HEK293 (cell line): ENCODE measurements around the gene WDPCP.

Experiments
- CTCF ChIA-PET: fragments of 350-600 bp; formaldehyde crosslinking; extraction: SDS; loops from one replicate; lab custom pipeline; 2021; ENCODE audit warnings: antibody characterized with exemption; lab: Yijun Ruan, JAX
- POLR2A ChIA-PET: fragments of 300-600 bp; formaldehyde crosslinking; extraction: SDS; loops from one replicate; lab custom pipeline; 2020; ENCODE audit warnings: antibody characterized with exemption, inconsistent platforms; lab: Yijun Ruan, JAX
- H3K27ac ChIP-seq: fragments of 200-500 bp; sonication (Bioruptor generic); 2 replicates; pipeline ENCODE4 v1.5.1; 2014; ENCODE audit warnings: low read depth, low read length, control low read depth, inconsistent platforms; ENCODE audit errors: extremely low read depth
- H3K36me3 ChIP-seq, 2 experiments: fragments of 200-500 bp in 1 of 2; sonication (Bioruptor generic) in 1 of 2; 1 replicate in 1 of 2; 2 replicates in 1 of 2; pipeline ENCODE4 v1.5.1; 2014 to 2017; ENCODE audit warnings: inconsistent platforms in 2 of 2, low read length in 2 of 2; ENCODE audit not compliant: control insufficient read depth in 2 of 2, insufficient read depth in 1 of 2
- H3K4me1 ChIP-seq: fragments of 200-500 bp; sonication (Bioruptor generic); 2 replicates; pipeline ENCODE4 v1.5.1; 2014; ENCODE audit warnings: mild to moderate bottlenecking, low read length, inconsistent platforms; ENCODE audit not compliant: control insufficient read depth, insufficient read depth
- H3K4me3 ChIP-seq: 2 replicates; pipeline ENCODE4 v1.5.1; 2011; ENCODE audit warnings: low read depth, mild to moderate bottlenecking, control low read depth, low read length, moderate library complexity
- H3K9me3 ChIP-seq: fragments of 200-500 bp; sonication (Bioruptor generic); 2 replicates; pipeline ENCODE4 v1.5.1; 2014; ENCODE audit warnings: low read depth, low read length, inconsistent platforms; ENCODE audit not compliant: control insufficient read depth, insufficient read depth
- FEZF1 ChIP-seq: fragments of 450-650 bp; formaldehyde crosslinking; IDR thresholded peaks from 2 replicates; pipeline ENCODE4 v1.5.1; 2016; ENCODE audit warnings: missing biosample characterization, missing genetic modification characterization
- GLIS1 ChIP-seq: fragments of 450-650 bp; formaldehyde crosslinking; IDR thresholded peaks from 2 replicates; pipeline ENCODE4 v1.5.1; 2016; ENCODE audit warnings: missing biosample characterization, missing genetic modification characterization
- GLIS2 ChIP-seq: fragments of 450-650 bp; formaldehyde crosslinking; IDR thresholded peaks from 2 replicates; pipeline ENCODE4 v1.5.1; 2016; ENCODE audit warnings: missing biosample characterization, missing genetic modification characterization
- KLF8 ChIP-seq: fragments of 450-650 bp; formaldehyde crosslinking; IDR thresholded peaks from 2 replicates; pipeline ENCODE4 v1.5.1; 2016; ENCODE audit warnings: missing biosample characterization, missing genetic modification characterization
- PRDM1 ChIP-seq: fragments of 450-650 bp; formaldehyde crosslinking; IDR thresholded peaks from 2 replicates; pipeline ENCODE4; 2016; ENCODE audit warnings: missing biosample characterization, missing genetic modification characterization
- PRDM10 ChIP-seq: fragments of 450-650 bp; formaldehyde crosslinking; IDR thresholded peaks from 2 replicates; pipeline ENCODE4 v1.5.1; 2016; ENCODE audit warnings: missing biosample characterization, missing genetic modification characterization
- SP7 ChIP-seq: fragments of 450-650 bp; formaldehyde crosslinking; IDR thresholded peaks from 2 replicates; pipeline ENCODE4 v1.5.1; 2016; ENCODE audit warnings: missing biosample characterization, missing genetic modification characterization
- TRIM28 ChIP-seq: IDR thresholded peaks from 2 replicates; pipeline ENCODE4 v1.6.1; 2011; ENCODE audit warnings: low read length, control low read depth, borderline replicate concordance
- ZBTB20 ChIP-seq: fragments of 450-650 bp; formaldehyde crosslinking; IDR thresholded peaks from 2 replicates; pipeline ENCODE4 v1.5.1; 2016; ENCODE audit warnings: missing biosample characterization, missing genetic modification characterization
- ZBTB26 ChIP-seq: fragments of 450-650 bp; formaldehyde crosslinking; optimal IDR thresholded peaks from 2 replicates; pipeline ENCODE3; 2016; ENCODE audit warnings: missing biosample characterization, mild to moderate bottlenecking, missing genetic modification characterization
- ZBTB44 ChIP-seq: fragments of 450-650 bp; IDR thresholded peaks from 2 replicates; pipeline ENCODE4 v1.5.1; 2018; ENCODE audit warnings: missing biosample characterization, mild to moderate bottlenecking, missing genetic modification characterization
- ZBTB48 ChIP-seq: fragments of 450-650 bp; formaldehyde crosslinking; IDR thresholded peaks from 2 replicates; pipeline ENCODE4 v1.5.1; 2016; ENCODE audit warnings: missing biosample characterization, missing genetic modification characterization
- ZFHX2 ChIP-seq: fragments of 450-650 bp; formaldehyde crosslinking; conservative IDR thresholded peaks from 2 replicates; pipeline ENCODE4 v1.5.1; 2016; ENCODE audit warnings: missing biosample characterization, missing genetic modification characterization
- ZFP69B ChIP-seq: fragments of 450-650 bp; formaldehyde crosslinking; IDR thresholded peaks from 2 replicates; pipeline ENCODE4 v1.5.1; 2016; ENCODE audit warnings: missing biosample characterization, missing genetic modification characterization
- ZIC2 ChIP-seq: fragments of 450-650 bp; formaldehyde crosslinking; IDR thresholded peaks from 2 replicates; pipeline ENCODE4 v1.5.1; 2016; ENCODE audit warnings: missing biosample characterization, missing genetic modification characterization
- ZNF10 ChIP-seq: fragments of 450-650 bp; formaldehyde crosslinking; IDR thresholded peaks from 2 replicates; pipeline ENCODE4 v1.5.1; 2017; ENCODE audit warnings: missing biosample characterization, missing genetic modification characterization
- ZNF114 ChIP-seq: fragments of 450-650 bp; formaldehyde crosslinking; IDR thresholded peaks from 2 replicates; pipeline ENCODE4 v1.5.0; 2017; ENCODE audit warnings: missing biosample characterization, missing genetic modification characterization
- ZNF2 ChIP-seq: fragments of 450-650 bp; formaldehyde crosslinking; IDR thresholded peaks from 2 replicates; pipeline ENCODE4 v1.5.1; 2016; ENCODE audit warnings: missing biosample characterization, missing genetic modification characterization
- ZNF324 ChIP-seq: fragments of 450-650 bp; formaldehyde crosslinking; IDR thresholded peaks from 2 replicates; pipeline ENCODE4 v1.5.1; 2016; ENCODE audit warnings: missing biosample characterization, missing genetic modification characterization
- ZNF610 ChIP-seq: fragments of 450-650 bp; formaldehyde crosslinking; IDR thresholded peaks from 2 replicates; pipeline ENCODE4 v1.5.1; 2016; ENCODE audit warnings: missing biosample characterization, missing genetic modification characterization, borderline replicate concordance
- ZNF639 ChIP-seq: fragments of 450-650 bp; formaldehyde crosslinking; IDR thresholded peaks from 2 replicates; pipeline ENCODE4 v1.5.1; 2016; ENCODE audit warnings: missing biosample characterization, missing genetic modification characterization
- ZNF76 ChIP-seq: fragments of 450-650 bp; formaldehyde crosslinking; IDR thresholded peaks from 2 replicates; pipeline ENCODE4; 2016; ENCODE audit warnings: low read depth, missing biosample characterization, missing genetic modification characterization, borderline replicate concordance
- ZNF776 ChIP-seq: fragments of 450-650 bp; formaldehyde crosslinking; IDR thresholded peaks from 2 replicates; pipeline ENCODE4 v1.5.0; 2017; ENCODE audit warnings: missing biosample characterization, missing genetic modification characterization, borderline replicate concordance
- TF ChIP-seq, protein P1 (sequence below): fragments of 450-650 bp; formaldehyde crosslinking; conservative IDR thresholded peaks from 2 replicates; pipeline ENCODE4 v1.5.1; 2016; ENCODE audit warnings: low read depth, missing biosample characterization, missing genetic modification characterization

Gene WDPCP

DNA sequence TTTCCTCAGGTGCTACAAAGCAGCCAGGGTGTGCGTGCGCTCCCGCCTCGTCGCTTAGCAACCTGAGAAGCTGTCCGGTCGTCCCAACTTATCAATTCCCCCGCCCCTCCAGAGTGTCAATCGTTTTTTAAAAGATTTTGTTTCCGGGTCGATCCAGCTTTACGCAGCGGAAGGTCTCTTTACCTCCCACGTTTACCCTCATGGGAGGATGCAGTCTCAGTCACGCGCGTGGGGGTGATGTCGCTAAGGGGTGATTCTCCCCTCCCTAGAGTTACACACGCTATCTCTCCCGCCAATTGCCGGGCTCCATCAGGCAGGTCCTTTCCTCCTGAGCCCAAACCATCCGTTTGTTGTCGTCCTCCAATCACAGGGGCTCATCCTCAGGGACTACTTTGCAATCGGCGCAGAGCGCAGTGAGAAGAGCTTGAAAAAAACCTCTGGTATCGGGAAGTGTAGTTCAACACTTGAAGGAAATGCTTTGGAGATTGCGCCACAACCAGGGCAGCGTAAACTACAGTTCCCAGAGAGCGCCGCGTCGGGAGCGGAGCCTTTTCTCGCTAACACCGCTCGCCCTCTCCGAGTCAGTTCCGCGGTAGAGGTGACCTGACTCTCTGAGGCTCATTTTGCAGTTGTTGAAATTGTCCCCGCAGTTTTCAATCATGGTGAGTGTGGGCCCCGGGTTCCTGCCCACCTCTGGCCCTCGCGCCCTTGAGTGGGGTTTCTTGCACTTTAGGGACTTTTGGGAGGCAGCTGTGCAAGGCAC, at the start of gene WDPCP, which contains the start of gene MDH1:
WDPCP (minus strand) TSS at position 93 of the 763 bp plus-strand sequence. CDS start 206 bp downstream, outside the sequence.
MDH1 (plus strand) TSS at position 579 of the 763 bp plus-strand sequence; CDS start at position 660, 81 bp downstream.
- Histone ChIP-seq H3K36me3 (peaks cover 14 to 20% of the 10 kb centered on the region in 2 experiments), H3K9me3 (no peaks in the 10 kb centered on the region), H3K4me3 (peak within 1 kb of the TSS; percentile 100), H3K27ac (peak within 1 kb of the TSS; percentile 74), H3K4me1 (peaks cover 19% of the 10 kb centered on the region)
- ChIA-PET POLR2A (interaction anchor here (0.6 to 2.4 kb wide), 9 partner anchors 11 to 272 kb away, joined by 3 to 21 read pairs (median 6); partner anchors contain the start of gene UGP2), CTCF (interaction anchor here (0.5 kb wide), 1 partner anchor 19 kb away, joined by 4 read pairs; no protein-coding TSS in a partner anchor)
- TF ChIP-seq SP7 (tag by site-specific recombination): peak; percentile 86
- TF ChIP-seq ZFP69B (tag by site-specific recombination): 0 out of 2 replicates have a peak, but pooled peaks have one; percentile 16
- TF ChIP-seq, protein P1, sequence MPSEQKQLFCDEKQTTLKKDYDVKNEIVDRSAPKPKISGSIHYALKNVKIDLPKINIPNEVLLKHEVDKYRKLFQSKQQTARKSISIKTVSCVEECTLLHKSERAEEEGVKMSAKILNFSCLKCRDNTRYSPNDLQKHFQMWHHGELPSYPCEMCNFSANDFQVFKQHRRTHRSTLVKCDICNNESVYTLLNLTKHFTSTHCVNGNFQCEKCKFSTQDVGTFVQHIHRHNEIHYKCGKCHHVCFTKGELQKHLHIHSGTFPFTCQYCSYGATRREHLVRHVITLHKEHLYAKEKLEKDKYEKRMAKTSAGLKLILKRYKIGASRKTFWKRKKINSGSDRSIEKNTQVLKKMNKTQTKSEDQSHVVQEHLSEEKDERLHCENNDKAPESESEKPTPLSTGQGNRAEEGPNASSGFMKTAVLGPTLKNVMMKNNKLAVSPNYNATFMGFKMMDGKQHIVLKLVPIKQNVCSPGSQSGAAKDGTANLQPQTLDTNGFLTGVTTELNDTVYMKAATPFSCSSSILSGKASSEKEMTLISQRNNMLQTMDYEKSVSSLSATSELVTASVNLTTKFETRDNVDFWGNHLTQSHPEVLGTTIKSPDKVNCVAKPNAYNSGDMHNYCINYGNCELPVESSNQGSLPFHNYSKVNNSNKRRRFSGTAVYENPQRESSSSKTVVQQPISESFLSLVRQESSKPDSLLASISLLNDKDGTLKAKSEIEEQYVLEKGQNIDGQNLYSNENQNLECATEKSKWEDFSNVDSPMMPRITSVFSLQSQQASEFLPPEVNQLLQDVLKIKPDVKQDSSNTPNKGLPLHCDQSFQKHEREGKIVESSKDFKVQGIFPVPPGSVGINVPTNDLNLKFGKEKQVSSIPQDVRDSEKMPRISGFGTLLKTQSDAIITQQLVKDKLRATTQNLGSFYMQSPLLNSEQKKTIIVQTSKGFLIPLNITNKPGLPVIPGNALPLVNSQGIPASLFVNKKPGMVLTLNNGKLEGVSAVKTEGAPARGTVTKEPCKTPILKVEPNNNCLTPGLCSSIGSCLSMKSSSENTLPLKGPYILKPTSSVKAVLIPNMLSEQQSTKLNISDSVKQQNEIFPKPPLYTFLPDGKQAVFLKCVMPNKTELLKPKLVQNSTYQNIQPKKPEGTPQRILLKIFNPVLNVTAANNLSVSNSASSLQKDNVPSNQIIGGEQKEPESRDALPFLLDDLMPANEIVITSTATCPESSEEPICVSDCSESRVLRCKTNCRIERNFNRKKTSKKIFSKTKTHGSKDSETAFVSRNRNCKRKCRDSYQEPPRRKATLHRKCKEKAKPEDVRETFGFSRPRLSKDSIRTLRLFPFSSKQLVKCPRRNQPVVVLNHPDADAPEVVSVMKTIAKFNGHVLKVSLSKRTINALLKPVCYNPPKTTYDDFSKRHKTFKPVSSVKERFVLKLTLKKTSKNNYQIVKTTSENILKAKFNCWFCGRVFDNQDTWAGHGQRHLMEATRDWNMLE (tag by site-specific recombination): peak; percentile 70
- TF ChIP-seq GLIS2 (tag by site-specific recombination): peak; percentile 91
- TF ChIP-seq ZBTB48 (tag by site-specific recombination): peak; percentile 98
- TF ChIP-seq ZNF324: peak; percentile 69; the same call in 1 of the 2 replicates
- peak; percentile 49; the same call in 1 of the 2 replicates for TF ChIP-seq ZNF610 (tag by site-specific recombination)
- peak; percentile 99 for TF ChIP-seq ZNF76 (tag by site-specific recombination)
- peak; percentile 93 for TF ChIP-seq ZNF639 (tag by site-specific recombination)
- TF ChIP-seq ZNF776: no peak
- TF ChIP-seq ZNF114 (tag by site-specific recombination): no peak
- peak; percentile 75 for TF ChIP-seq TRIM28
- no peak for TF ChIP-seq PRDM1
- TF ChIP-seq ZNF2: peak; percentile 70; the same call in 1 of the 2 replicates
- peak; percentile 78 for TF ChIP-seq PRDM10
- peak; percentile 92 for TF ChIP-seq ZNF10 (tag by site-specific recombination)
- peak; percentile 79 for TF ChIP-seq FEZF1 (tag by site-specific recombination)
- peak; percentile 84 for TF ChIP-seq ZBTB20
- peak; percentile 14; the same call in 1 of the 2 replicates for TF ChIP-seq ZIC2
- peak; percentile 74 for TF ChIP-seq GLIS1
- peak; percentile 26; the same call in 1 of the 2 replicates for TF ChIP-seq ZBTB44 (tag by site-specific recombination)
- peak; percentile 89 for TF ChIP-seq KLF8
- TF ChIP-seq ZBTB26: peak; percentile 58
- TF ChIP-seq ZFHX2 (tag by site-specific recombination): peak; percentile 77
